H9 (cell line): ENCODE results near the gene ATXN3L. TPM values are rescaled to one million over a fixed set of nuclear protein-coding genes. Genes with fewer than 3 reads are reported as not detected.

ENCODE experiments used
- DNase-seq: peaks from one replicate; pipeline ENCODE4 v3.0.0-alpha.2; 2017
- H2AFZ ChIP-seq: one replicate; pipeline ENCODE4 v1.6.1; 2013; ENCODE audit warnings: mild to moderate bottlenecking, low read length, control low read depth, moderate library complexity
- H2AK5ac ChIP-seq: 2 replicates; pipeline ENCODE4 v1.6.1; 2013; ENCODE audit warnings: low read length, control low read depth, mixed read lengths; ENCODE audit not compliant: insufficient read length
- H2BK120ac ChIP-seq: one replicate; pipeline ENCODE4 v1.6.1; 2013; ENCODE audit warnings: low read depth, mild to moderate bottlenecking, low read length, control low read depth, inconsistent platforms; ENCODE audit not compliant: poor library complexity, severe bottlenecking
- H2BK12ac ChIP-seq: 2 replicates; pipeline ENCODE4 v1.6.1; 2013; ENCODE audit warnings: low read length, control low read depth, mixed read lengths, low read depth; ENCODE audit not compliant: insufficient read length
- H2BK15ac ChIP-seq: 2 replicates; pipeline ENCODE4 v1.6.1; 2013; ENCODE audit warnings: low read depth, low read length, control low read depth
- H2BK20ac ChIP-seq: one replicate; pipeline ENCODE4 v1.6.1; 2013; ENCODE audit warnings: low read depth, mild to moderate bottlenecking, low read length, control low read depth, inconsistent platforms; ENCODE audit not compliant: poor library complexity, severe bottlenecking
- H2BK5ac ChIP-seq: 2 replicates; pipeline ENCODE4 v1.6.1; 2013; ENCODE audit warnings: low read length, control low read depth, mixed read lengths; ENCODE audit not compliant: insufficient read length
- H3K14ac ChIP-seq: 2 replicates; pipeline ENCODE4 v1.6.1; 2013; ENCODE audit warnings: low read length, control low read depth; ENCODE audit not compliant: insufficient read depth
- H3K18ac ChIP-seq: 2 replicates; pipeline ENCODE4 v1.6.1; 2013; ENCODE audit warnings: low read depth, mild to moderate bottlenecking, mixed read lengths, low read length, control low read depth; ENCODE audit not compliant: insufficient read length
- H3K23ac ChIP-seq: 2 replicates; pipeline ENCODE4 v1.6.1; 2013; ENCODE audit warnings: low read length, control low read depth, mixed read lengths, low read depth; ENCODE audit not compliant: insufficient read length
- H3K23me2 ChIP-seq: 2 replicates; pipeline ENCODE4 v1.6.1; 2013; ENCODE audit warnings: low read depth, mild to moderate bottlenecking, mixed read lengths, low read length, control low read depth; ENCODE audit not compliant: insufficient read length, poor library complexity, severe bottlenecking
- H3K27ac ChIP-seq: 2 replicates; pipeline ENCODE4 v1.5.1; 2013; ENCODE audit warnings: low read length, control low read depth, mixed read lengths, low read depth; ENCODE audit not compliant: insufficient read length
- H3K27me3 ChIP-seq: 2 replicates; pipeline ENCODE4 v1.6.1; 2013; ENCODE audit warnings: low read length, control low read depth, inconsistent platforms; ENCODE audit not compliant: insufficient read depth
- H3K4ac ChIP-seq: 2 replicates; pipeline ENCODE4 v1.6.1; 2013; ENCODE audit warnings: low read depth, mild to moderate bottlenecking, control low read depth, inconsistent platforms, low read length, moderate library complexity
- H3K4me1 ChIP-seq: 2 replicates; pipeline ENCODE4 v1.6.1; 2013; ENCODE audit warnings: low read length, control low read depth, inconsistent platforms; ENCODE audit not compliant: insufficient read depth
- H3K4me2 ChIP-seq: 2 replicates; pipeline ENCODE4 v1.6.1; 2013; ENCODE audit warnings: low read length, control low read depth, mixed read lengths; ENCODE audit not compliant: insufficient read length, insufficient read depth
- H3K56ac ChIP-seq: 2 replicates; pipeline ENCODE4 v1.6.1; 2013; ENCODE audit warnings: low read depth, mild to moderate bottlenecking, mixed read lengths, low read length, control low read depth; ENCODE audit not compliant: insufficient read length
- H3K79me1 ChIP-seq: 2 replicates; pipeline ENCODE4 v1.6.1; 2013; ENCODE audit warnings: low read depth, mild to moderate bottlenecking, moderate library complexity, low read length, control low read depth, inconsistent platforms; ENCODE audit not compliant: insufficient read depth, poor library complexity, severe bottlenecking
- H3K79me2 ChIP-seq: 2 replicates; pipeline ENCODE4 v1.6.1; 2013; ENCODE audit warnings: low read length, control low read depth, inconsistent platforms; ENCODE audit not compliant: insufficient read depth
- H3K9ac ChIP-seq: 2 replicates; pipeline ENCODE4 v1.6.1; 2013; ENCODE audit warnings: low read length, control low read depth, mixed read lengths; ENCODE audit not compliant: insufficient read length; ENCODE audit errors: extremely low read depth
- H3K9me3 ChIP-seq: one replicate; pipeline ENCODE4 v1.6.1; 2013; ENCODE audit warnings: low read depth, low read length, inconsistent platforms; ENCODE audit not compliant: control insufficient read depth
- H3T11ph ChIP-seq: one replicate; pipeline ENCODE4 v1.6.1; 2013; ENCODE audit warnings: mild to moderate bottlenecking, low read length, control low read depth, inconsistent platforms
- H4K20me1 ChIP-seq: one replicate; pipeline ENCODE4 v1.6.1; 2013; ENCODE audit not compliant: control insufficient read depth, insufficient read length, insufficient read depth
- H4K5ac ChIP-seq: 2 replicates; pipeline ENCODE4 v1.6.1; 2013; ENCODE audit warnings: low read depth, mild to moderate bottlenecking, mixed read lengths, low read length, control low read depth; ENCODE audit not compliant: insufficient read length
- H4K8ac ChIP-seq: replicated peaks from 2 replicates; pipeline ENCODE4 v1.6.1; 2013; ENCODE audit warnings: low read length, control low read depth, mixed read lengths, low read depth; ENCODE audit not compliant: insufficient read length
- H4K91ac ChIP-seq: 2 replicates; pipeline ENCODE4 v1.6.1; 2013; ENCODE audit warnings: low read depth, mild to moderate bottlenecking, moderate library complexity, mixed read lengths, low read length, control low read depth; ENCODE audit not compliant: insufficient read length
- H3K27ac Mint-ChIP-seq, 3 experiments: 2 replicates in 2 of 3; 3 replicates in 1 of 3; pipeline ENCODE4 v1.8.0; 2020 to 2021; ENCODE audit warnings: mixed read lengths in 3 of 3, mild to moderate bottlenecking in 1 of 3, moderate library complexity in 1 of 3
- H3K27me3 Mint-ChIP-seq: 2 replicates; pipeline ENCODE4 v1.8.0; 2021; ENCODE audit warnings: low read depth, mild to moderate bottlenecking, moderate library complexity, mixed read lengths
- H3K36me3 Mint-ChIP-seq, 3 experiments: 2 replicates in 2 of 3; 3 replicates in 1 of 3; pipeline ENCODE4 v1.8.0; 2020 to 2021; ENCODE audit warnings: low read depth in 3 of 3, mixed read lengths in 3 of 3; ENCODE audit not compliant: insufficient read depth in 1 of 3
- H3K4me1 Mint-ChIP-seq, 2 experiments: 2 replicates each; pipeline ENCODE4 v1.8.0; 2020; ENCODE audit warnings: mixed read lengths in 2 of 2
- H3K4me3 Mint-ChIP-seq, 2 experiments: 2 replicates in 1 of 2; 3 replicates in 1 of 2; pipeline ENCODE4 v1.8.0; 2020 to 2021; ENCODE audit warnings: mild to moderate bottlenecking in 2 of 2, mixed read lengths in 2 of 2, moderate library complexity in 1 of 2
- H3K9me3 Mint-ChIP-seq, 2 experiments: 2 replicates in 1 of 2; 3 replicates in 1 of 2; pipeline ENCODE4 v1.8.0; 2020; ENCODE audit warnings: mild to moderate bottlenecking in 2 of 2, mixed read lengths in 2 of 2, moderate library complexity in 1 of 2
- WGBS: extraction: QIAGEN DNeasy Blood & Tissue Kit; methylation state at CpG from one replicate; pipeline ENCODE4 v1.1.7; 2013; ENCODE audit warnings: missing lambda C conversion rate, low lambda C conversion rate, mixed read lengths; ENCODE audit not compliant: insufficient read length; ENCODE audit errors: extremely low coverage; 5-methylcytosine and 5-hydroxymethylcytosine counted together
- total RNA-seq: library from RNA; stranded (reverse); gene quantifications from 2 replicates; pipeline ENCODE4 v1.2.1, GENCODE V29; 2021
- TF ChIP-seq, protein P1 (sequence below): fragments of 200-600 bp; sonication (generic); conservative IDR thresholded peaks from 3 replicates; pipeline ENCODE4 v1.8.0; 2021; ENCODE audit warnings: antibody characterized with exemption, mild to moderate bottlenecking

The ATXN3L gene
- total RNA-seq, 1 experiment from 2014 or later = not detected

DNA sequence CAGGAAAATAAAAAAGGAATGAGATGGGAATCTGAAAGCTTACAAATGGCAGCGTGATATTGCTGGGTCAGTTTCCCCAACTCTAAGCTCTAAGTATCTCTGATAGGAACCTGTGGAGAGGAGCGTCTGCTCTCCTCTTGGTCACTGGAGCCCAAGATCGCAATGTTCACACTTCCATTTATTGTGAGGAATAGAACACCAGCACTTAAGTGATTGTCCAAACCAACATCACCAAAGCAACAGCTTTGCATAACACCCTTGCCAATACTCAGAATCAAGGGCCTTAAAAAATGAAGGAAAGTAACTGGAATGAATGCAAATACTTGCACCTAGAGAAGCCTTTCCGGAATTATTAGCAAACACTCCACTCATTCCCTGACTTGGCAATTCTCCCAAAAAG, 46.8 kb upstream of the ATXN3L start:
- Mint-ChIP-seq H3K27me3 (no peaks in the 10 kb centered on the region), H3K4me1 (peaks cover 16 to 21% of the 10 kb centered on the region in 2 experiments)

More for the DNA sequence above, 46.8 kb upstream of the ATXN3L start:
- Histone ChIP-seq H3K9me3 (no peaks in the 10 kb centered on the region), H2BK5ac (no peak overlapping the region), H3K27me3 (no peaks in the 10 kb centered on the region), H3K23me2 (no peaks in the 10 kb centered on the region), H2BK20ac (no peak overlapping the region), H3K79me1 (no peaks in the 10 kb centered on the region), H4K8ac (no peak overlapping the region), H2AK5ac (no peak overlapping the region), H4K91ac (no peak overlapping the region), H3K4me1 (no peaks in the 10 kb centered on the region; the same call in 1 of the 2 replicates), H3K4me2 (no peak overlapping the region), H3K23ac (no peak overlapping the region), H2BK120ac (no peak overlapping the region), H3K27ac (no peak overlapping the region), H3K56ac (no peak overlapping the region), H3K4ac (no peak overlapping the region), H2BK12ac (no peak overlapping the region), H2BK15ac (no peak overlapping the region), H4K20me1 (no peaks in the 10 kb centered on the region), H4K5ac (no peak overlapping the region), H3K79me2 (no peaks in the 10 kb centered on the region), H3K9ac (no peak overlapping the region), H3T11ph (no peak overlapping the region), H3K18ac (no peak overlapping the region), H3K14ac (no peak overlapping the region), H2AFZ (no peak overlapping the region)
- H3K9me3 Mint-ChIP-seq = peaks cover 44 to 55% of the 10 kb centered on the region in 2 experiments
- no CpG with 5 or more reads among the region's 4 CpGs for WGBS
- H3K27ac Mint-ChIP-seq = no peak overlapping the region
- peaks cover 0 to 2% (median 0%) of the 10 kb centered on the region in 3 experiments; a peak in 2 of 7 replicates for H3K36me3 Mint-ChIP-seq
- no peak overlapping the region for H3K4me3 Mint-ChIP-seq
- TF ChIP-seq, protein P1, sequence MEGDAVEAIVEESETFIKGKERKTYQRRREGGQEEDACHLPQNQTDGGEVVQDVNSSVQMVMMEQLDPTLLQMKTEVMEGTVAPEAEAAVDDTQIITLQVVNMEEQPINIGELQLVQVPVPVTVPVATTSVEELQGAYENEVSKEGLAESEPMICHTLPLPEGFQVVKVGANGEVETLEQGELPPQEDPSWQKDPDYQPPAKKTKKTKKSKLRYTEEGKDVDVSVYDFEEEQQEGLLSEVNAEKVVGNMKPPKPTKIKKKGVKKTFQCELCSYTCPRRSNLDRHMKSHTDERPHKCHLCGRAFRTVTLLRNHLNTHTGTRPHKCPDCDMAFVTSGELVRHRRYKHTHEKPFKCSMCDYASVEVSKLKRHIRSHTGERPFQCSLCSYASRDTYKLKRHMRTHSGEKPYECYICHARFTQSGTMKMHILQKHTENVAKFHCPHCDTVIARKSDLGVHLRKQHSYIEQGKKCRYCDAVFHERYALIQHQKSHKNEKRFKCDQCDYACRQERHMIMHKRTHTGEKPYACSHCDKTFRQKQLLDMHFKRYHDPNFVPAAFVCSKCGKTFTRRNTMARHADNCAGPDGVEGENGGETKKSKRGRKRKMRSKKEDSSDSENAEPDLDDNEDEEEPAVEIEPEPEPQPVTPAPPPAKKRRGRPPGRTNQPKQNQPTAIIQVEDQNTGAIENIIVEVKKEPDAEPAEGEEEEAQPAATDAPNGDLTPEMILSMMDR = no peak
- no peak for DNase-seq
